SK-N-SH treated with all-trans-retinoic acid at 6 μM for 48 hours (cell line): ENCODE measurements around the gene CDC42BPB.

Experiments
- ATAC-seq: fragments of 200-7000 bp; cut with Tn5 transposase; 3 replicates; pipeline ENCODE4 v1.9.1; 2020; ENCODE audit warnings: mild to moderate bottlenecking, moderate library complexity
- ARNTL ChIP-seq: fragments of 450-650 bp; formaldehyde crosslinking; IDR thresholded peaks from 2 replicates; pipeline ENCODE4 v1.5.0; 2020; ENCODE audit warnings: low read depth, mild to moderate bottlenecking, moderate library complexity, borderline replicate concordance
- BACH2 ChIP-seq: fragments of 250-450 bp; sonication (Bioruptor Pico); IDR thresholded peaks from 2 replicates; pipeline ENCODE4 v1.9.0; 2021; ENCODE audit warnings: mild to moderate bottlenecking, borderline replicate concordance
- ESRRG ChIP-seq: fragments of 250-450 bp; sonication (Bioruptor Pico); IDR thresholded peaks from 2 replicates; pipeline ENCODE4 v1.6.1; 2021; ENCODE audit warnings: mild to moderate bottlenecking
- GLIS3 ChIP-seq: fragments of 250-450 bp; sonication (Bioruptor Pico); IDR thresholded peaks from 2 replicates; pipeline ENCODE4 v1.5.0; 2020; ENCODE audit warnings: mild to moderate bottlenecking, moderate library complexity
- ISL1 ChIP-seq: fragments of 250-450 bp; sonication (Bioruptor Pico); IDR thresholded peaks from 2 replicates; pipeline ENCODE4 v2.1.2; 2022; ENCODE audit warnings: mild to moderate bottlenecking, moderate library complexity
- OSR1 ChIP-seq: fragments of 250-450 bp; sonication (Bioruptor Pico); IDR thresholded peaks from 2 replicates; pipeline ENCODE4 v1.8.0; 2022; ENCODE audit warnings: moderate library complexity, mild to moderate bottlenecking, inconsistent platforms
- PATZ1 ChIP-seq: fragments of 250-450 bp; sonication (Bioruptor Pico); IDR thresholded peaks from 2 replicates; pipeline ENCODE4 v1.8.0; 2020; ENCODE audit warnings: mild to moderate bottlenecking, moderate library complexity, borderline replicate concordance
- POU6F1 ChIP-seq: fragments of 250-450 bp; sonication (Bioruptor Pico); IDR thresholded peaks from 2 replicates; pipeline ENCODE4 v1.8.0; 2021; ENCODE audit warnings: low read depth, mild to moderate bottlenecking, moderate library complexity, borderline replicate concordance
- SNAI2 ChIP-seq: fragments of 250-450 bp; sonication (Bioruptor Pico); IDR thresholded peaks from 2 replicates; pipeline ENCODE4 v1.5.0; 2020; ENCODE audit warnings: mild to moderate bottlenecking, moderate library complexity
- TOX ChIP-seq: fragments of 250-450 bp; sonication (Bioruptor Pico); IDR thresholded peaks from 2 replicates; pipeline ENCODE4 v1.8.0; 2021; ENCODE audit warnings: mild to moderate bottlenecking, moderate library complexity, borderline replicate concordance
- ZFP3 ChIP-seq: fragments of 250-450 bp; sonication (Bioruptor Pico); IDR thresholded peaks from 2 replicates; pipeline ENCODE4 v1.5.0; 2020; ENCODE audit warnings: mild to moderate bottlenecking, moderate library complexity
- ZNF565 ChIP-seq: fragments of 450-650 bp; formaldehyde crosslinking; conservative IDR thresholded peaks from 2 replicates; pipeline ENCODE4 v1.5.0; 2020; ENCODE audit warnings: low read depth, mild to moderate bottlenecking, moderate library complexity
- ZNF70 ChIP-seq: fragments of 450-650 bp; formaldehyde crosslinking; IDR thresholded peaks from 2 replicates; pipeline ENCODE4 v1.5.0; 2020; ENCODE audit warnings: mild to moderate bottlenecking, moderate library complexity
- TF ChIP-seq, protein P1 (sequence below): fragments of 250-450 bp; sonication (Bioruptor Pico); IDR thresholded peaks from 2 replicates; pipeline ENCODE4 v1.5.1; 2021; ENCODE audit warnings: mild to moderate bottlenecking, moderate library complexity
- TF ChIP-seq, protein P2 (sequence below): fragments of 250-450 bp; sonication (Bioruptor Pico); IDR thresholded peaks from 2 replicates; pipeline ENCODE4 v1.5.0; 2020; ENCODE audit warnings: mild to moderate bottlenecking, moderate library complexity

CDC42BPB gene

DNA sequence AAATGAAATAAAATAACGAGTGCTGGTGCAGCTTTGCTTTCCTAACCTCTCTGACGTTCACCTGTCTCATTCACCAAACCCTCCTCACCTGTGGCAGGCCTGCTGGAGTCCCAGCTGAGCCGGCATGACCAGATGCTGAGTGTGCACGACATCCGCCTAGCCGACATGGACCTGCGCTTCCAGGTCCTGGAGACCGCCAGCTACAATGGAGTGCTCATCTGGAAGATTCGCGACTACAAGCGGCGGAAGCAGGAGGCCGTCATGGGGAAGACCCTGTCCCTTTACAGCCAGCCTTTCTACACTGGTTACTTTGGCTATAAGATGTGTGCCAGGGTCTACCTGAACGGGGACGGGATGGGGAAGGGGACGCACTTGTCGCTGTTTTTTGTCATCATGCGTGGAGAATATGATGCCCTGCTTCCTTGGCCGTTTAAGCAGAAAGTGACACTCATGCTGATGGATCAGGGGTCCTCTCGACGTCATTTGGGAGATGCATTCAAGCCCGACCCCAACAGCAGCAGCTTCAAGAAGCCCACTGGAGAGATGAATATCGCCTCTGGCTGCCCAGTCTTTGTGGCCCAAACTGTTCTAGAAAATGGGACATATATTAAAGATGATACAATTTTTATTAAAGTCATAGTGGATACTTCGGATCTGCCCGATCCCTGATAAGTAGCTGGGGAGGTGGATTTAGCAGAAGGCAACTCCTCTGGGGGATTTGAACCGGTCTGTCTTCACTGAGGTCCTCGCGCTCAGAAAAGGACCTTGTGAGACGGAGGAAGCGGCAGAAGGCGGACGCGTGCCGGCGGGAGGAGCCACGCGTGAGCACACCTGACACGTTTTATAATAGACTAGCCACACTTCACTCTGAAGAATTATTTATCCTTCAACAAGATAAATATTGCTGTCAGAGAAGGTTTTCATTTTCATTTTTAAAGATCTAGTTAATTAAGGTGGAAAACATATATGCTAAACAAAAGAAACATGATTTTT is 151.9 kb downstream of the CDC42BPB start (continued):
- TF ChIP-seq TOX, result no peak
- no peak for TF ChIP-seq SNAI2 (CRISPR knock-in tag)
- no peak for TF ChIP-seq PATZ1 (CRISPR knock-in tag)
- no peak for TF ChIP-seq ISL1 (CRISPR knock-in tag)
- TF ChIP-seq POU6F1 (CRISPR knock-in tag), result no peak
- no peak for TF ChIP-seq ZNF565 (CRISPR knock-in tag)
- TF ChIP-seq, all 23 proteins: peak for 0

DNA sequence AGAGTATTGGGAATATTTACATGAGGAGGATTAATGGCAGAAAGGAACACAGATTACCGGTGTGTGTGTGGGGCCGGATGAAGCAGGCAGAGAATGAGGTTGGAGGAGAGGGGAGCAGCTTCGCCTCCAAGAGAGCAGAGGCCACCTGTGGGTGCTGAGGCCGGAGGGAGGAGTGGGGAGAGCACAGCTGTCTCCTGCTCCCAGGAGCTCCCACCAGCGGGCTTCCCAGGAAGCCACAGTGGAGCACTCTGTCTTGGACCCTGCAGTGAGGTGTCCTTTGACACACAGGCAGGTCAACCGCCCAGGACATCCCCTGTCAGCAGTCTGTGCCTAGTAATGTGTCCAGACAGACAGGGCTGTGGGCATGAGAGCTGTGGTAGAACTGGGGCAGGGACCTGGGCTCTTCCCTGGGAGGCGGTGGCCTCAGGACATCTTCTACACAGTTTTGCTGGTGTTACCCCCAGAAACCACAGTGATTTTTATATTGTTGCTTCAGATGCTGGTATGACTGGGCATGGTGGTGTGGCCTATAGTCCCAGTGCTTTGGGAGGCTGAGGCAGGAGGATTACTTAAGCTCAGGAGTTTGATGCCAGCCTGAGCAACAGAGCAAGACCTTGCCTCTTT is 153.3 kb downstream of the CDC42BPB start:
- TF ChIP-seq POU6F1 (CRISPR knock-in tag), result no peak
- TF ChIP-seq ISL1 (CRISPR knock-in tag), result no peak
- TF ChIP-seq, protein P1, sequence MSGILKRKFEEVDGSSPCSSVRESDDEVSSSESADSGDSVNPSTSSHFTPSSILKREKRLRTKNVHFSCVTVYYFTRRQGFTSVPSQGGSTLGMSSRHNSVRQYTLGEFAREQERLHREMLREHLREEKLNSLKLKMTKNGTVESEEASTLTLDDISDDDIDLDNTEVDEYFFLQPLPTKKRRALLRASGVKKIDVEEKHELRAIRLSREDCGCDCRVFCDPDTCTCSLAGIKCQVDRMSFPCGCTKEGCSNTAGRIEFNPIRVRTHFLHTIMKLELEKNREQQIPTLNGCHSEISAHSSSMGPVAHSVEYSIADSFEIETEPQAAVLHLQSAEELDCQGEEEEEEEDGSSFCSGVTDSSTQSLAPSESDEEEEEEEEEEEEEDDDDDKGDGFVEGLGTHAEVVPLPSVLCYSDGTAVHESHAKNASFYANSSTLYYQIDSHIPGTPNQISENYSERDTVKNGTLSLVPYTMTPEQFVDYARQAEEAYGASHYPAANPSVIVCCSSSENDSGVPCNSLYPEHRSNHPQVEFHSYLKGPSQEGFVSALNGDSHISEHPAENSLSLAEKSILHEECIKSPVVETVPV (CRISPR knock-in tag), result no peak

GRCh38 chr14:102903248-102903888 is 154.0 kb downstream of the CDC42BPB start:
- no peak for TF ChIP-seq PATZ1 (CRISPR knock-in tag)
- no peak for ATAC-seq

More for the DNA sequence above, 153.3 kb downstream of the CDC42BPB start:
- no peak for ATAC-seq

- no peak for ATAC-seq
- TF ChIP-seq, protein P2, sequence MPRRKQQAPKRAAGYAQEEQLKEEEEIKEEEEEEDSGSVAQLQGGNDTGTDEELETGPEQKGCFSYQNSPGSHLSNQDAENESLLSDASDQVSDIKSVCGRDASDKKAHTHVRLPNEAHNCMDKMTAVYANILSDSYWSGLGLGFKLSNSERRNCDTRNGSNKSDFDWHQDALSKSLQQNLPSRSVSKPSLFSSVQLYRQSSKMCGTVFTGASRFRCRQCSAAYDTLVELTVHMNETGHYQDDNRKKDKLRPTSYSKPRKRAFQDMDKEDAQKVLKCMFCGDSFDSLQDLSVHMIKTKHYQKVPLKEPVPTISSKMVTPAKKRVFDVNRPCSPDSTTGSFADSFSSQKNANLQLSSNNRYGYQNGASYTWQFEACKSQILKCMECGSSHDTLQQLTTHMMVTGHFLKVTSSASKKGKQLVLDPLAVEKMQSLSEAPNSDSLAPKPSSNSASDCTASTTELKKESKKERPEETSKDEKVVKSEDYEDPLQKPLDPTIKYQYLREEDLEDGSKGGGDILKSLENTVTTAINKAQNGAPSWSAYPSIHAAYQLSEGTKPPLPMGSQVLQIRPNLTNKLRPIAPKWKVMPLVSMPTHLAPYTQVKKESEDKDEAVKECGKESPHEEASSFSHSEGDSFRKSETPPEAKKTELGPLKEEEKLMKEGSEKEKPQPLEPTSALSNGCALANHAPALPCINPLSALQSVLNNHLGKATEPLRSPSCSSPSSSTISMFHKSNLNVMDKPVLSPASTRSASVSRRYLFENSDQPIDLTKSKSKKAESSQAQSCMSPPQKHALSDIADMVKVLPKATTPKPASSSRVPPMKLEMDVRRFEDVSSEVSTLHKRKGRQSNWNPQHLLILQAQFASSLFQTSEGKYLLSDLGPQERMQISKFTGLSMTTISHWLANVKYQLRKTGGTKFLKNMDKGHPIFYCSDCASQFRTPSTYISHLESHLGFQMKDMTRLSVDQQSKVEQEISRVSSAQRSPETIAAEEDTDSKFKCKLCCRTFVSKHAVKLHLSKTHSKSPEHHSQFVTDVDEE, result no peak
- no peak for TF ChIP-seq ZFP3 (CRISPR knock-in tag)
- TF ChIP-seq POU6F1 (CRISPR knock-in tag), result no peak
- no peak for TF ChIP-seq BACH2 (CRISPR knock-in tag)
- no peak for TF ChIP-seq GLIS3 (CRISPR knock-in tag)
- TF ChIP-seq, protein P1 (CRISPR knock-in tag), result no peak
- no peak for TF ChIP-seq ESRRG (CRISPR knock-in tag)
- TF ChIP-seq ZNF70 (CRISPR knock-in tag), result no peak
- no peak for TF ChIP-seq OSR1 (CRISPR knock-in tag)
- no peak for TF ChIP-seq ARNTL (CRISPR knock-in tag)
Measured at GRCh38 chr14:102902523-102903247, 154.7 kb downstream of the CDC42BPB start.
